ENCODE measurements around the gene HDAC8. TPM values are rescaled to one million over a fixed set of nuclear protein-coding genes. Genes with fewer than 3 reads are reported as not detected.
A peak's percentile ranks its signal among the peaks of the same experiment; 100 is the strongest.

Gene HDAC8
- total RNA-seq, 1 donor from 2014 or later: 27.0 TPM

GRCh38 chrX:72545990-72546389 lies 26.7 kb downstream of the HDAC8 start:
- intact Hi-C loops (cut with DNase I): no loop called here
- no peak overlapping the region for H3K4me3 ChIP-seq
- H3K27me3 ChIP-seq: no peaks in the 10 kb centered on the region
- H3K9me3 ChIP-seq: no peaks in the 10 kb centered on the region
- no peak for TF ChIP-seq CTCF (IDR thresholded peaks at IDR 0.05)
- H3K4me1 ChIP-seq: no peaks in the 10 kb centered on the region
- no peak for DNase-seq
- H3K36me3 ChIP-seq: no peaks in the 10 kb centered on the region
- no peak overlapping the region for H3K27ac ChIP-seq
- no peak for ATAC-seq

GRCh38 chrX:72540318-72540717 lies 32.3 kb downstream of the HDAC8 start:
- H3K4me1 ChIP-seq: no peaks in the 10 kb centered on the region
- DNase-seq (no peak), ATAC-seq (peak; percentile 53)
- no peaks in the 10 kb centered on the region for H3K27me3 ChIP-seq
- no peaks in the 10 kb centered on the region for H3K36me3 ChIP-seq
- TF ChIP-seq CTCF (IDR thresholded peaks at IDR 0.05): peak; percentile 33
- H3K27ac ChIP-seq: no peak overlapping the region
- H3K4me3 ChIP-seq: no peak overlapping the region
- intact Hi-C loops (cut with DNase I): no loop called here
- no peaks in the 10 kb centered on the region for H3K9me3 ChIP-seq

- H3K4me3 ChIP-seq: no peak overlapping the region
- DNase-seq (no peak), ATAC-seq (no peak)
- no peak overlapping the region for H3K27ac ChIP-seq
- no peaks in the 10 kb centered on the region for H3K36me3 ChIP-seq
- no peaks in the 10 kb centered on the region for H3K9me3 ChIP-seq
- no peaks in the 10 kb centered on the region for H3K27me3 ChIP-seq
- no peak for TF ChIP-seq CTCF (IDR thresholded peaks at IDR 0.05)
- no peaks in the 10 kb centered on the region for H3K4me1 ChIP-seq
- intact Hi-C loops (cut with DNase I): no loop called here
Measured at GRCh38 chrX:72539822-72540221, 32.8 kb downstream of the HDAC8 start.

- no peak for TF ChIP-seq CTCF (IDR thresholded peaks at IDR 0.05)
- Histone ChIP-seq H3K4me1 (no peaks in the 10 kb centered on the region), H3K27ac (no peak overlapping the region), H3K27me3 (no peaks in the 10 kb centered on the region), H3K9me3 (no peaks in the 10 kb centered on the region), H3K36me3 (no peaks in the 10 kb centered on the region), H3K4me3 (no peak overlapping the region)
- no peak for DNase-seq
- ATAC-seq: no peak
- intact Hi-C loops (cut with DNase I): no loop called here
Measured at GRCh38 chrX:72536542-72536941, 36.1 kb downstream of the HDAC8 start.

- Histone ChIP-seq H3K9me3 (no peaks in the 10 kb centered on the region), H3K27me3 (no peaks in the 10 kb centered on the region), H3K4me3 (no peak overlapping the region), H3K36me3 (no peaks in the 10 kb centered on the region), H3K4me1 (no peaks in the 10 kb centered on the region), H3K27ac (no peak overlapping the region)
- no peak for TF ChIP-seq CTCF (IDR thresholded peaks at IDR 0.05)
- intact Hi-C loops (cut with DNase I): no loop called here
- no peak for ATAC-seq
- no peak for DNase-seq
Measured at GRCh38 chrX:72532366-72532765, 40.3 kb downstream of the HDAC8 start.

Measured in upper lobe of right lung (tissue), 1 donor.